Erythroblast (primary cell): ENCODE data around the gene ZBTB8B.
"Not testable (repeated sequence)": the region's sequence is repeated elsewhere in the genome, so short reads cannot be mapped to it uniquely, and the experiment has no call there.

ENCODE experiments used
- GATA1 ChIP-seq: IDR thresholded peaks from 2 replicates; pipeline ENCODE4 v1.6.1; 2011; ENCODE audit warnings: low read depth, mild to moderate bottlenecking, control low read depth, low read length, moderate library complexity
- POLR2A ChIP-seq: IDR thresholded peaks from 2 replicates; pipeline ENCODE4 v1.6.1; 2011; ENCODE audit warnings: mild to moderate bottlenecking, low read length

GRCh38 chr1:32449457-32449831 is 15.4 kb upstream of the ZBTB8B start:
- not testable (repeated sequence) for TF ChIP-seq POLR2A, GATA1
